Measurements from ENCODE around the gene MCF2L2.

MCF2L2 gene

GRCh38 chr3:183210341-183210740 is 218.1 kb downstream of the MCF2L2 start:
- ATAC-seq = no peak
- no peak for TF ChIP-seq SNAI2 (CRISPR knock-in tag; IDR thresholded peaks at IDR 0.05)

DNA sequence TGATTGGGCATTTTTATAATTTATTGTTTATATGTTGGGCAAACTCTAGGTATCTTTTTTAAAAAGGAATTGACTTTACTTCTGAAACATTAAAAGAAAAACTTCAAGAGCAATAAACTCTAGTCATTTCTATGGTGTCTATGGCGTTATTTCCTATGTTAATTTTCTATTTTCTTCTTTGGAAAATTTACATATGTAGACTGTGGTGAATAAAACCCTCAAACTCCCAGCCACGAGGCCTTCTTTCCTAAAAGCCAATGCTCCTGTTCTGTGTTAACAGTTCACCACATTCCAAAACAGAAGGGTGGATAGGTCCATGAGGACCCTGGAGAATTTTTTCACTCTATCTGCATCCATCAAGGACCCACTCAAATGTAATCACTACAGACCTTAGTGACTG is 219.6 kb downstream of the MCF2L2 start:
- no peak for ATAC-seq
- TF ChIP-seq BACH2 (CRISPR knock-in tag; IDR thresholded peaks at IDR 0.05; ENCODE audit: borderline replicate concordance) = no peak
- TF ChIP-seq, protein P1, sequence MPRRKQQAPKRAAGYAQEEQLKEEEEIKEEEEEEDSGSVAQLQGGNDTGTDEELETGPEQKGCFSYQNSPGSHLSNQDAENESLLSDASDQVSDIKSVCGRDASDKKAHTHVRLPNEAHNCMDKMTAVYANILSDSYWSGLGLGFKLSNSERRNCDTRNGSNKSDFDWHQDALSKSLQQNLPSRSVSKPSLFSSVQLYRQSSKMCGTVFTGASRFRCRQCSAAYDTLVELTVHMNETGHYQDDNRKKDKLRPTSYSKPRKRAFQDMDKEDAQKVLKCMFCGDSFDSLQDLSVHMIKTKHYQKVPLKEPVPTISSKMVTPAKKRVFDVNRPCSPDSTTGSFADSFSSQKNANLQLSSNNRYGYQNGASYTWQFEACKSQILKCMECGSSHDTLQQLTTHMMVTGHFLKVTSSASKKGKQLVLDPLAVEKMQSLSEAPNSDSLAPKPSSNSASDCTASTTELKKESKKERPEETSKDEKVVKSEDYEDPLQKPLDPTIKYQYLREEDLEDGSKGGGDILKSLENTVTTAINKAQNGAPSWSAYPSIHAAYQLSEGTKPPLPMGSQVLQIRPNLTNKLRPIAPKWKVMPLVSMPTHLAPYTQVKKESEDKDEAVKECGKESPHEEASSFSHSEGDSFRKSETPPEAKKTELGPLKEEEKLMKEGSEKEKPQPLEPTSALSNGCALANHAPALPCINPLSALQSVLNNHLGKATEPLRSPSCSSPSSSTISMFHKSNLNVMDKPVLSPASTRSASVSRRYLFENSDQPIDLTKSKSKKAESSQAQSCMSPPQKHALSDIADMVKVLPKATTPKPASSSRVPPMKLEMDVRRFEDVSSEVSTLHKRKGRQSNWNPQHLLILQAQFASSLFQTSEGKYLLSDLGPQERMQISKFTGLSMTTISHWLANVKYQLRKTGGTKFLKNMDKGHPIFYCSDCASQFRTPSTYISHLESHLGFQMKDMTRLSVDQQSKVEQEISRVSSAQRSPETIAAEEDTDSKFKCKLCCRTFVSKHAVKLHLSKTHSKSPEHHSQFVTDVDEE (CRISPR knock-in tag; IDR thresholded peaks at IDR 0.05) = no peak
- TF ChIP-seq ESRRG (CRISPR knock-in tag; IDR thresholded peaks at IDR 0.05) = no peak
- TF ChIP-seq GLIS3 (CRISPR knock-in tag; IDR thresholded peaks at IDR 0.05) = no peak
- TF ChIP-seq ZNF565 (CRISPR knock-in tag; conservative IDR thresholded peaks at IDR 0.05; ENCODE audit: low read depth) = no peak
- TF ChIP-seq POU6F1 (CRISPR knock-in tag; IDR thresholded peaks at IDR 0.05; ENCODE audit: borderline replicate concordance, low read depth) = no peak
- no peak for TF ChIP-seq SNAI2 (CRISPR knock-in tag; IDR thresholded peaks at IDR 0.05)
- TF ChIP-seq ARNTL (CRISPR knock-in tag; IDR thresholded peaks at IDR 0.05; ENCODE audit: borderline replicate concordance, low read depth) = no peak
- TF ChIP-seq CSDC2 (CRISPR knock-in tag; IDR thresholded peaks at IDR 0.05) = no peak
- TF ChIP-seq ISL1 (CRISPR knock-in tag; IDR thresholded peaks at IDR 0.05) = no peak
- TF ChIP-seq ZNF8 (CRISPR knock-in tag; IDR thresholded peaks at IDR 0.05) = no peak
- no peak for TF ChIP-seq ZNF70 (CRISPR knock-in tag; IDR thresholded peaks at IDR 0.05)

DNA sequence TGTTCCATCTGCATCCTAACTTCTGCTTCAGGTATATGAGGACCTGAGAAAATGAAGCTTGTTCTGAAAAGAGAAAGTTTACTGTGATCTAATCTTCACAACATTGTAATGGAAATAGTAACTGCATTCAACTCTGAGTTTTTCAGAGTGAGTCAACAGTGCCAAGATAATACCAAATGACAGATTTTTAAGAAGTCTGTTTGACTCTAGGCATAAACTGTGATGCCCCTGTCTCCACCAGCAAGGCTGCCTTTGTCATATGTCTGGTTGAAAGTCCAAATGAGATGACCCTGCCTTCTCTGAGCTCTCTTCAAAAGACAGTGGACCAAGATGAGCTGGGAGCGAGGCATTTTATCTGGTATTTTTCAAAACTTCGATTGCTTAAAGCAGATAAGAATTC is 220.2 kb downstream of the MCF2L2 start:
- no peak for ATAC-seq
- no peak for TF ChIP-seq ESRRG (CRISPR knock-in tag; IDR thresholded peaks at IDR 0.05)
- TF ChIP-seq ZNF8 (CRISPR knock-in tag; IDR thresholded peaks at IDR 0.05) = no peak
- no peak for TF ChIP-seq PATZ1 (CRISPR knock-in tag; IDR thresholded peaks at IDR 0.05; ENCODE audit: borderline replicate concordance)
- no peak for TF ChIP-seq ZFP30 (CRISPR knock-in tag; IDR thresholded peaks at IDR 0.05)
- TF ChIP-seq BACH2 (CRISPR knock-in tag; IDR thresholded peaks at IDR 0.05; ENCODE audit: borderline replicate concordance) = no peak
- no peak for TF ChIP-seq ISL1 (CRISPR knock-in tag; IDR thresholded peaks at IDR 0.05)
- no peak for TF ChIP-seq PPARA (CRISPR knock-in tag; IDR thresholded peaks at IDR 0.05; ENCODE audit: borderline replicate concordance)
- TF ChIP-seq, protein P1 (CRISPR knock-in tag; IDR thresholded peaks at IDR 0.05) = no peak
- no peak for TF ChIP-seq TOX (CRISPR knock-in tag; IDR thresholded peaks at IDR 0.05; ENCODE audit: borderline replicate concordance)
- TF ChIP-seq OSR1 (CRISPR knock-in tag; IDR thresholded peaks at IDR 0.05) = no peak
- TF ChIP-seq, protein P2, sequence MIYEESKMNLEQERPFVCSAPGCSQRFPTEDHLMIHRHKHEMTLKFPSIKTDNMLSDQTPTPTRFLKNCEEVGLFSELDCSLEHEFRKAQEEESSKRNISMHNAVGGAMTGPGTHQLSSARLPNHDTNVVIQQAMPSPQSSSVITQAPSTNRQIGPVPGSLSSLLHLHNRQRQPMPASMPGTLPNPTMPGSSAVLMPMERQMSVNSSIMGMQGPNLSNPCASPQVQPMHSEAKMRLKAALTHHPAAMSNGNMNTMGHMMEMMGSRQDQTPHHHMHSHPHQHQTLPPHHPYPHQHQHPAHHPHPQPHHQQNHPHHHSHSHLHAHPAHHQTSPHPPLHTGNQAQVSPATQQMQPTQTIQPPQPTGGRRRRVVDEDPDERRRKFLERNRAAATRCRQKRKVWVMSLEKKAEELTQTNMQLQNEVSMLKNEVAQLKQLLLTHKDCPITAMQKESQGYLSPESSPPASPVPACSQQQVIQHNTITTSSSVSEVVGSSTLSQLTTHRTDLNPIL (CRISPR knock-in tag; IDR thresholded peaks at IDR 0.05; ENCODE audit: low read depth) = no peak
- no peak for TF ChIP-seq ZNF70 (CRISPR knock-in tag; IDR thresholded peaks at IDR 0.05)
- no peak for TF ChIP-seq POU6F1 (CRISPR knock-in tag; IDR thresholded peaks at IDR 0.05; ENCODE audit: borderline replicate concordance, low read depth)
- no peak for TF ChIP-seq CSDC2 (CRISPR knock-in tag; IDR thresholded peaks at IDR 0.05)
- no peak for TF ChIP-seq ZC3H10 (CRISPR knock-in tag; IDR thresholded peaks at IDR 0.05)
- TF ChIP-seq RARB (CRISPR knock-in tag; IDR thresholded peaks at IDR 0.05) = no peak

All from SK-N-SH treated with all-trans-retinoic acid at 6 μM for 48 hours (cell line).